Neural crest cell (in vitro differentiated cells): ENCODE results near the gene GNPDA2. TPM values are rescaled to one million over a fixed set of nuclear protein-coding genes. Genes with fewer than 3 reads are reported as not detected.

Source experiments
- DNase-seq: peaks from one replicate; pipeline ENCODE4 v3.0.0; 2021; ENCODE audit warnings: low read depth, mixed read lengths, low spot score
- H3K27ac Mint-ChIP-seq: one replicate; pipeline ENCODE4 v1.8.0; 2021; ENCODE audit warnings: mild to moderate bottlenecking, mixed read lengths; ENCODE audit not compliant: unreplicated experiment
- H3K27me3 Mint-ChIP-seq: 2 replicates; pipeline ENCODE4 v1.8.0; 2021; ENCODE audit warnings: low read depth, mild to moderate bottlenecking, mixed read lengths
- H3K36me3 Mint-ChIP-seq: 2 replicates; pipeline ENCODE4 v1.8.0; 2021; ENCODE audit warnings: low read depth, mild to moderate bottlenecking, mixed read lengths
- H3K4me1 Mint-ChIP-seq: 2 replicates; pipeline ENCODE4 v1.8.0; 2021; ENCODE audit warnings: mixed read lengths
- H3K4me3 Mint-ChIP-seq: one replicate; pipeline ENCODE4 v1.8.0; 2021; ENCODE audit warnings: mild to moderate bottlenecking, mixed read lengths
- H3K9me3 Mint-ChIP-seq: 2 replicates; pipeline ENCODE4 v1.8.0; 2021; ENCODE audit warnings: mixed read lengths
- total RNA-seq: library from RNA; stranded (reverse); gene quantifications from 2 replicates; pipeline ENCODE4 v1.2.1, GENCODE V29; 2021
- TF ChIP-seq, protein P1 (sequence below): fragments of 200-600 bp; sonication (generic); conservative IDR thresholded peaks from 2 replicates; pipeline ENCODE4 v1.5.0; 2021; ENCODE audit warnings: antibody characterized with exemption, mild to moderate bottlenecking

GNPDA2 gene
- total RNA-seq, 1 donor from 2014 or later: 11.8 TPM

DNA sequence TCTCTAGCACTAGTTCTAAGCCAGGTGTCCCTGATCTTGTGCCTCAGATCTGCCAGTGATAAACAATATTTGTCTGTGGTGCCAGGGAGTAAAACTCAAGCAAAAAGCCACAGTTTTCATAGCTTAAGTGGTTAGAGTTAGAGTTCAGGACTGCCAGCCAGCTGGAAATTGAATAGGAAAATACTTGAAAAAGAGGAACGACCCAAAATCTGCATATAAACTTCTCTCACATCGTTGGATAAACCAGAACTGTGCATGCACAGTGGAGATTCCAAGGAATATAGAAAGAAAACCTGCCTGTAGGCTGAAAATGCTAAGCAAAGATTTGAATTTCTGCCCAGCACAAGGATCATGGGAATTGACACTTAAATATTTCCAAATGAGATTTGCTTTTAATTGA, 35.0 kb upstream of the GNPDA2 start:
- Mint-ChIP-seq H3K27ac (no peak overlapping the region), H3K27me3 (peaks cover 22% of the 10 kb centered on the region), H3K9me3 (no peaks in the 10 kb centered on the region), H3K4me3 (no peak overlapping the region), H3K4me1 (no peaks in the 10 kb centered on the region), H3K36me3 (no peaks in the 10 kb centered on the region)
- TF ChIP-seq, protein P1, sequence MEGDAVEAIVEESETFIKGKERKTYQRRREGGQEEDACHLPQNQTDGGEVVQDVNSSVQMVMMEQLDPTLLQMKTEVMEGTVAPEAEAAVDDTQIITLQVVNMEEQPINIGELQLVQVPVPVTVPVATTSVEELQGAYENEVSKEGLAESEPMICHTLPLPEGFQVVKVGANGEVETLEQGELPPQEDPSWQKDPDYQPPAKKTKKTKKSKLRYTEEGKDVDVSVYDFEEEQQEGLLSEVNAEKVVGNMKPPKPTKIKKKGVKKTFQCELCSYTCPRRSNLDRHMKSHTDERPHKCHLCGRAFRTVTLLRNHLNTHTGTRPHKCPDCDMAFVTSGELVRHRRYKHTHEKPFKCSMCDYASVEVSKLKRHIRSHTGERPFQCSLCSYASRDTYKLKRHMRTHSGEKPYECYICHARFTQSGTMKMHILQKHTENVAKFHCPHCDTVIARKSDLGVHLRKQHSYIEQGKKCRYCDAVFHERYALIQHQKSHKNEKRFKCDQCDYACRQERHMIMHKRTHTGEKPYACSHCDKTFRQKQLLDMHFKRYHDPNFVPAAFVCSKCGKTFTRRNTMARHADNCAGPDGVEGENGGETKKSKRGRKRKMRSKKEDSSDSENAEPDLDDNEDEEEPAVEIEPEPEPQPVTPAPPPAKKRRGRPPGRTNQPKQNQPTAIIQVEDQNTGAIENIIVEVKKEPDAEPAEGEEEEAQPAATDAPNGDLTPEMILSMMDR: no peak
- no peak for DNase-seq

DNA sequence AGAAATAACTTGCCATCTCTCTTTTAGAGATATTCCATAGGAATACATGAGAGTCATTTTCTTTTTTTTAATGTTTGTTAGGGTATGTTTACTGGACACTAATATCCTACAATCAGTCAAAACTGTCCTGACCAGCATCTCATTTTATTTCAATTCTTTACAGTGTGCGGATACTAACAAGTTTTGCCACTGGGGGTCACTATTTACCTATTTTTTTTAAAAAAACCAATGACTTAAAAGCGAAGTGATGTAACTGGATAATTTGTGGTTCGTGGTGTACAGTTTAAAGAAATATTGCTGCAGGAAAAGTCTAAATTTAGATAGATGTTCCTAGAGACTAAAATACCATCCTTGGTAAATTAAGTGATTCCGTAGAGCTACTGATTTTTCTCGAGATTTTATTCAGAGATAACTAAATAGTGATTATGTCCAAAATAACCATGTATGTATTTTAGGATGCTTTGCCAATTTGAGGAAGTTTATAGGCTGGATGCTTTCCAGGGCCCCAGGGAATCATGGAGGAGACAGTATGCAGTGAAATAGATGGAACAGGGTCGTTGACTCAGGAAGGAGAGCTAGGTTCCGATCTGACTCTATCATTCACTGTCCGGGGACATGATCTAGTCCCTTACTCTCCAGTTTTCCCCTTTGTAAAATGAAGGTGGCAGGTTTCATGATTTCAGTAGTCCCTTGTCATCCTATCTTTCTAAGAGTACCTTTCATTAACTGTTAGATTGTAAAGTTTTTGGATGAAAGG, 34.0 kb upstream of the GNPDA2 start:
- TF ChIP-seq, protein P1: peak; percentile 76
- peak; percentile 11 for DNase-seq
- H3K9me3 Mint-ChIP-seq: no peaks in the 10 kb centered on the region
- H3K4me3 Mint-ChIP-seq: no peak overlapping the region
- no peaks in the 10 kb centered on the region for H3K4me1 Mint-ChIP-seq
- peaks cover 20% of the 10 kb centered on the region for H3K27me3 Mint-ChIP-seq
- no peaks in the 10 kb centered on the region for H3K36me3 Mint-ChIP-seq
- H3K27ac Mint-ChIP-seq: no peak overlapping the region

DNA sequence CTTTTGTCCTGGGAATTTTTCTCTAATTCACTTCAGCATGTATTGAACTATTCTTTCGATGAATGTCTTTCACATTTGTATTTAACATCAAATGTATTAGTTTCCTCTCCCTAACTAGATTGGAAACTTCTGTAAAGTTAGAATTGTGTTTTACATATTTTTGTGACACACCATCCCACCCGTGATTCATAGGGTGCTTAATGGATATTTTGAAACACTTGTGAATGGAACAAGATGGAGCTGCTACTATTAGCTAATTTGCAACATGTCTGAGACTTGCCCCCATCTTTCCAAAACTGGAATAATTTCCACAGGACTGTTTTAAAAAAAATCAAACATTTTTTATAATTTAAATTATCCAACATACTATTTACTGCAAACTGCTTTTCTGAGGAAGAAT, 30.2 kb upstream of the GNPDA2 start:
- TF ChIP-seq, protein P1: no peak
- H3K36me3 Mint-ChIP-seq: no peaks in the 10 kb centered on the region

DNA sequence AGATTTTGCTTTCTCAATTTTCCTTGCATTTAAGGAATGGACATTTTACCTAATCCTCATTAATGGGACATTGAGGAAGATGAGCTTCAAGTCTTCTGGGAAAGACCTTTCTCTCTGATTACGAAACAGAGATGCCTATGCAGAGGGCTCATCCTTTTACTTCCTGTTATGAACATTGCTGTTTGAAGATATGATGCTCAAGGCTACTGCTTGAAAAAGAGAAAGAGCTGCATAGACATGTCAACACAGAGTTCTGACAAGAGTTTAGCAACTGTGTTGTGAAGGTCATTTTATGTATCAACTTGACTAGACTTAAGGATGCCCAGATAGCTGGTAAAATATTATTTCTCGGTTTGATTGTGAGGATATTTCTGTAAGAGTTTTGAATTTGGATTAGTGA, 13.8 kb upstream of the GNPDA2 start:
- DNase-seq: no peak
- no peak overlapping the region for H3K4me3 Mint-ChIP-seq
- TF ChIP-seq, protein P1: no peak
- no peaks in the 10 kb centered on the region for H3K9me3 Mint-ChIP-seq
- no peaks in the 10 kb centered on the region for H3K4me1 Mint-ChIP-seq
- H3K27me3 Mint-ChIP-seq: no peaks in the 10 kb centered on the region
- H3K36me3 Mint-ChIP-seq: no peaks in the 10 kb centered on the region
- no peak overlapping the region for H3K27ac Mint-ChIP-seq

More for the DNA sequence above, 30.2 kb upstream of the GNPDA2 start:
- no peak for DNase-seq
- no peaks in the 10 kb centered on the region for H3K4me1 Mint-ChIP-seq
- H3K4me3 Mint-ChIP-seq: no peak overlapping the region
- no peak overlapping the region for H3K27ac Mint-ChIP-seq
- peaks cover 16% of the 10 kb centered on the region for H3K27me3 Mint-ChIP-seq
- H3K9me3 Mint-ChIP-seq: no peaks in the 10 kb centered on the region

DNA sequence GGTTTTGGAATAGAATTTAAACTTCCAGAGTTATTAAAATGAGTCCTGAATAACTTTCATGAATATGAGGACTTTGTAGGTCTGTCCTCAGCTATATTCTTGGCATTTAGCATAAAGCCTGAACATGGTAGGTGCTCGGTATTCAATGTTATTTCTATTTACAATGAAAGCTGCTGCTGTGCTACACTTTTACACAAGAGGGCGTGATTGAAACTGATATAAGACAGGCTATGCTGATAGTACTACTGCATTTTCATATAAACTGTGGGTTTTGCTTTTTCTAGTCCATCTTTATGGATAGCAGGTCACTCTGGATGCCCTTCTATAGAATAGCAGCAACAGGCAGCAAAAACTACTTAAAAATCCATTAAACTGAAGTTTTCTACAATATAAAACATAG, 12.3 kb upstream of the GNPDA2 start:
- TF ChIP-seq, protein P1: peak; percentile 51
- no peaks in the 10 kb centered on the region for H3K9me3 Mint-ChIP-seq
- peaks cover 4% of the 10 kb centered on the region for H3K27me3 Mint-ChIP-seq
- no peak overlapping the region for H3K27ac Mint-ChIP-seq
- no peaks in the 10 kb centered on the region for H3K36me3 Mint-ChIP-seq
- DNase-seq: no peak
- no peaks in the 10 kb centered on the region for H3K4me1 Mint-ChIP-seq
- H3K4me3 Mint-ChIP-seq: no peak overlapping the region
